Smooth muscle cell (in vitro differentiated cells): Measurements from ENCODE around the gene HMGN1. TPM values are rescaled to one million over a fixed set of nuclear protein-coding genes. Genes with fewer than 3 reads are reported as not detected.

ENCODE experiments used
- DNase-seq: peaks from one replicate; lab custom pipeline; 2025; ENCODE audit not compliant: unreplicated experiment; lab: John Stamatoyannopoulos, UW
- H2AFZ ChIP-seq: fragments of 200-600 bp; sonication (generic); 2 replicates; pipeline ENCODE4 v1.6.0; 2016; ENCODE audit warnings: antibody characterized with exemption, low read depth, mild to moderate bottlenecking
- H3F3A ChIP-seq: fragments of 200-600 bp; sonication (generic); 2 replicates; pipeline ENCODE4 v1.6.0; 2017; ENCODE audit warnings: antibody characterized with exemption, low read depth
- H3K27ac ChIP-seq: fragments of 200-600 bp; sonication (generic); 2 replicates; pipeline ENCODE4 v1.5.1; 2016; ENCODE audit warnings: low read depth, mild to moderate bottlenecking
- H3K27me3 ChIP-seq: fragments of 200-600 bp; sonication (generic); 2 replicates; pipeline ENCODE4 v1.6.1; 2016; ENCODE audit warnings: low read depth, mild to moderate bottlenecking
- H3K36me3 ChIP-seq: fragments of 200-600 bp; sonication (generic); 2 replicates; pipeline ENCODE4 v1.5.1; 2016; ENCODE audit warnings: low read depth
- H3K4me1 ChIP-seq: fragments of 200-600 bp; sonication (generic); 2 replicates; pipeline ENCODE4 v1.5.1; 2016; ENCODE audit warnings: low read depth
- H3K4me2 ChIP-seq: fragments of 200-600 bp; sonication (generic); 2 replicates; pipeline ENCODE4 v1.6.0; 2016; ENCODE audit warnings: mild to moderate bottlenecking
- H3K4me3 ChIP-seq: fragments of 200-600 bp; sonication (generic); 2 replicates; pipeline ENCODE4 v1.5.1; 2016; ENCODE audit warnings: mild to moderate bottlenecking
- H3K79me2 ChIP-seq: fragments of 200-600 bp; sonication (generic); 2 replicates; pipeline ENCODE4 v1.6.0; 2016; ENCODE audit warnings: low read depth, mild to moderate bottlenecking
- H3K9ac ChIP-seq: fragments of 200-600 bp; sonication (generic); 2 replicates; pipeline ENCODE4 v1.6.0; 2016; ENCODE audit warnings: low read depth
- H3K9me3 ChIP-seq: fragments of 200-600 bp; sonication (generic); replicated peaks from 2 replicates; pipeline ENCODE4 v1.5.1; 2016; ENCODE audit warnings: low read depth
- H4K20me1 ChIP-seq: fragments of 200-600 bp; sonication (generic); 2 replicates; pipeline ENCODE4 v1.6.0; 2016; ENCODE audit warnings: low read depth
- WGBS: methylation state at CpG from one replicate; pipeline ENCODE4 v1.1.7; 2016; ENCODE audit warnings: low lambda C conversion rate; 5-methylcytosine and 5-hydroxymethylcytosine counted together
- polyA plus RNA-seq: library from polyadenylated mRNA; unstranded; fragments of >200 nt; fragmentation: Nextera tagmentation; extraction: Ambion mirVana; gene quantifications from 2 replicates; pipeline ENCODE4 v1.2.1, GENCODE V29; 2016
- total RNA-seq: library from RNA; depleted of rRNA; stranded (reverse); fragments of >200 nt; gene quantifications from 2 replicates; pipeline ENCODE4 v1.2.3, GENCODE V29; 2014
- TF ChIP-seq, protein P1 (sequence below): fragments of 200-600 bp; sonication (generic); IDR thresholded peaks from 2 replicates; pipeline ENCODE4 v1.5.1; 2017; ENCODE audit warnings: borderline replicate concordance, mild to moderate bottlenecking, antibody characterized with exemption; ENCODE audit not compliant: insufficient read depth, poor library complexity, severe bottlenecking

The HMGN1 gene
- total and polyA plus RNA-seq, 2 experiments from 2014 or later: 396 to 427 TPM

- Histone ChIP-seq H3K79me2 (no peaks in the 10 kb centered on the region), H3K4me1 (no peaks in the 10 kb centered on the region), H3F3A (peaks cover 6% of the 10 kb centered on the region), H2AFZ (no peak overlapping the region), H3K36me3 (no peaks in the 10 kb centered on the region), H3K4me2 (no peak overlapping the region), H3K9ac (no peak overlapping the region), H3K27me3 (no peaks in the 10 kb centered on the region), H3K27ac (no peak overlapping the region), H3K9me3 (no peaks in the 10 kb centered on the region), H3K4me3 (no peak overlapping the region), H4K20me1 (no peaks in the 10 kb centered on the region)
- 98% methylated on average over 3 of the region's 3 CpGs for WGBS
- DNase-seq: no peak
- TF ChIP-seq, protein P1, sequence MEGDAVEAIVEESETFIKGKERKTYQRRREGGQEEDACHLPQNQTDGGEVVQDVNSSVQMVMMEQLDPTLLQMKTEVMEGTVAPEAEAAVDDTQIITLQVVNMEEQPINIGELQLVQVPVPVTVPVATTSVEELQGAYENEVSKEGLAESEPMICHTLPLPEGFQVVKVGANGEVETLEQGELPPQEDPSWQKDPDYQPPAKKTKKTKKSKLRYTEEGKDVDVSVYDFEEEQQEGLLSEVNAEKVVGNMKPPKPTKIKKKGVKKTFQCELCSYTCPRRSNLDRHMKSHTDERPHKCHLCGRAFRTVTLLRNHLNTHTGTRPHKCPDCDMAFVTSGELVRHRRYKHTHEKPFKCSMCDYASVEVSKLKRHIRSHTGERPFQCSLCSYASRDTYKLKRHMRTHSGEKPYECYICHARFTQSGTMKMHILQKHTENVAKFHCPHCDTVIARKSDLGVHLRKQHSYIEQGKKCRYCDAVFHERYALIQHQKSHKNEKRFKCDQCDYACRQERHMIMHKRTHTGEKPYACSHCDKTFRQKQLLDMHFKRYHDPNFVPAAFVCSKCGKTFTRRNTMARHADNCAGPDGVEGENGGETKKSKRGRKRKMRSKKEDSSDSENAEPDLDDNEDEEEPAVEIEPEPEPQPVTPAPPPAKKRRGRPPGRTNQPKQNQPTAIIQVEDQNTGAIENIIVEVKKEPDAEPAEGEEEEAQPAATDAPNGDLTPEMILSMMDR: no peak
Measured at GRCh38 chr21:39362733-39363132, 13.8 kb upstream of the HMGN1 start.

GRCh38 chr21:39359382-39359781 is 10.5 kb upstream of the HMGN1 start:
- Histone ChIP-seq H2AFZ (no peak overlapping the region), H3K27ac (no peak overlapping the region), H3K9ac (no peak overlapping the region), H4K20me1 (no peaks in the 10 kb centered on the region), H3K79me2 (no peaks in the 10 kb centered on the region), H3K4me1 (no peaks in the 10 kb centered on the region), H3K27me3 (no peaks in the 10 kb centered on the region), H3K4me3 (no peak overlapping the region), H3K4me2 (no peak overlapping the region), H3K36me3 (no peaks in the 10 kb centered on the region), H3K9me3 (no peaks in the 10 kb centered on the region), H3F3A (peaks cover 6% of the 10 kb centered on the region)
- TF ChIP-seq, protein P1: no peak
- WGBS: 87% methylated on average over 4 of the region's 4 CpGs
- no peak for DNase-seq

DNA sequence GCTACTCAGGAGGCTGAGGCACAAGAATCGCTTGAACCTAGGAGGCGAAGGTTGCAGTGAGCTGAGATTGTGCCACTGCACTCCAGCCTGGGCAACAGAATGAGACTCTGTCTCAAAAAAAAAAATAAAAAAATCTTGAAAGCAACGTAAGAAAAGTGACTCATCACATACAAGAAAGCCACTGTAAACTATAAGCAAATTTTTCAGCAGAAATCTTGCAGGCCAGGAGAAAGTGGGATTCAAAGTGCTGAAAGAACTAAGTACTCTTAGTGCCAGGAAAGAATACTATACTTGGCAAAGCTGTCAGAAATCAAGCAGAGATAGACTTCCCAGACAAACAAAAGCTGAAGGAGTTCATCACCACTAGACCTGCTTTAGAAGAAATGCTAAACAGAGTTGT is 4.4 kb upstream of the HMGN1 start:
- Histone ChIP-seq H2AFZ (no peak overlapping the region), H4K20me1 (peaks cover under 1% of the 10 kb centered on the region), H3K79me2 (peaks cover 2% of the 10 kb centered on the region), H3K4me1 (peaks cover 7% of the 10 kb centered on the region), H3F3A (no peaks in the 10 kb centered on the region), H3K9ac (no peak overlapping the region), H3K4me2 (no peak overlapping the region), H3K4me3 (no peak overlapping the region), H3K9me3 (no peaks in the 10 kb centered on the region), H3K27ac (no peak overlapping the region), H3K36me3 (no peaks in the 10 kb centered on the region), H3K27me3 (no peaks in the 10 kb centered on the region)
- DNase-seq: no peak
- TF ChIP-seq, protein P1: no peak
- 73% methylated on average over 3 of the region's 3 CpGs for WGBS
